ENCODE data around the gene RGS9.

- TF ChIP-seq EP300 (IDR thresholded peaks at IDR 0.05) (no peak), CTCF (IDR thresholded peaks at IDR 0.05) (no peak), POLR2A (IDR thresholded peaks at IDR 0.05; ENCODE audit: low read depth) (no peak)
Measured at GRCh38 chr17:65194670-65195334, 57.6 kb downstream of the RGS9 start.

Measured in esophagus muscularis mucosa (tissue), 4 donors.